A549 (cell line): ENCODE results near the gene MLC1. TPM values are rescaled to one million over a fixed set of nuclear protein-coding genes. Genes with fewer than 3 reads are reported as not detected.

Source experiments
- ATAC-seq, 2 experiments: fragments of 200-7000 bp in 1 of 2; fragments of >200 bp in 1 of 2; cut with Nextera tagmentation in 1 of 2; cut with Tn5 transposase in 1 of 2; 3 replicates each; pipeline versions ENCODE4 v1.8.0 to v1.9.1; 2018 to 2020; ENCODE audit warnings: mild to moderate bottlenecking in 1 of 2, moderate library complexity in 1 of 2
- CTCF ChIA-PET: fragments of 300-600 bp; sonication (Branson Sonifier 250); formaldehyde crosslinking; extraction: SDS; loops from one replicate; lab custom pipeline; 2021; ENCODE audit warnings: antibody characterized with exemption, inconsistent platforms; lab: Yijun Ruan, JAX
- POLR2A ChIA-PET: fragments of 350-600 bp; formaldehyde crosslinking; extraction: SDS; loops from one replicate; lab custom pipeline; 2021; ENCODE audit warnings: antibody characterized with exemption, inconsistent platforms; lab: Yijun Ruan, JAX
- DNase-seq, 2 experiments: peaks; one replicate each; pipeline versions ENCODE4 v3.0.0 to v3.0.0-alpha.2; 2011 to 2016; ENCODE audit warnings: low read depth in 1 of 2, low spot score in 1 of 2
- FAIRE-seq: peaks from 2 replicates; lab custom pipeline; 2011; peaks lifted over from hg19 to GRCh38; lab: Jason Lieb, UNC
- H3K27ac ChIP-seq, 2 experiments: fragments of >200 bp; sonication (Bioruptor Twin); formaldehyde crosslinking; 3 replicates each; pipeline ENCODE4 v1.5.1; 2016 to 2017
- H3K4me1 ChIP-seq: fragments of >200 bp; sonication (Bioruptor Twin); formaldehyde crosslinking; 3 replicates; pipeline ENCODE4 v1.6.1; 2016
- H3K4me2 ChIP-seq: fragments of >200 bp; sonication (Bioruptor Twin); formaldehyde crosslinking; 3 replicates; pipeline ENCODE4 v1.6.1; 2016
- H3K4me3 ChIP-seq: fragments of >200 bp; sonication (Bioruptor Twin); formaldehyde crosslinking; 3 replicates; pipeline ENCODE4 v1.5.1; 2016
- H3K9me3 ChIP-seq: fragments of >200 bp; sonication (Bioruptor Twin); formaldehyde crosslinking; 3 replicates; pipeline ENCODE4 v1.6.1; 2016
- BHLHE40 ChIP-seq: IDR thresholded peaks from 2 replicates; pipeline ENCODE4 v1.6.1; 2012; ENCODE audit warnings: low read depth, low read length, inconsistent platforms
- CBX2 ChIP-seq: fragments of 200-600 bp; sonication (generic); IDR thresholded peaks from 2 replicates; pipeline ENCODE4 v1.6.1; 2016; ENCODE audit warnings: low read depth, mild to moderate bottlenecking, borderline replicate concordance
- CHD2 ChIP-seq: fragments of 150-350 bp; IDR thresholded peaks from 2 replicates; pipeline ENCODE4 v1.6.1; 2014; ENCODE audit warnings: low read length; ENCODE audit not compliant: partially characterized antibody
- CHD4 ChIP-seq: fragments of 200-600 bp; sonication (generic); IDR thresholded peaks from 2 replicates; pipeline ENCODE4 v1.6.1; 2016; ENCODE audit warnings: antibody characterized with exemption, mild to moderate bottlenecking, borderline replicate concordance
- EP300 ChIP-seq, 2 experiments: fragments of >200 bp; sonication (Bioruptor Twin); formaldehyde crosslinking; IDR thresholded peaks; 2 replicates in 1 of 2; 3 replicates in 1 of 2; pipeline ENCODE4 v1.6.1; 2016 to 2017
- FOSL2 ChIP-seq, 2 experiments: fragments of 450-650 bp in 1 of 2; fragments of >200 bp in 1 of 2; sonication (Bioruptor Twin) in 1 of 2; formaldehyde crosslinking; IDR thresholded peaks; 2 replicates each; pipeline versions ENCODE4 v1.5.0 to v1.6.1; 2016 to 2020; ENCODE audit warnings: mild to moderate bottlenecking in 1 of 2, moderate library complexity in 1 of 2
- GATA3 ChIP-seq: IDR thresholded peaks from 2 replicates; pipeline ENCODE4 v1.6.1; 2012; ENCODE audit warnings: borderline replicate concordance
- HES2 ChIP-seq: fragments of >200 bp; sonication (Bioruptor Twin); formaldehyde crosslinking; IDR thresholded peaks from 2 replicates; pipeline ENCODE4 v1.6.1; 2016
- HOXA7 ChIP-seq: fragments of 250-450 bp; sonication (Bioruptor Pico); IDR thresholded peaks from 2 replicates; pipeline ENCODE4 v1.5.0; 2020; ENCODE audit warnings: mild to moderate bottlenecking, moderate library complexity
- HOXB5 ChIP-seq: fragments of 250-450 bp; sonication (Bioruptor Pico); IDR thresholded peaks from 2 replicates; pipeline ENCODE4 v1.5.0; 2020; ENCODE audit warnings: mild to moderate bottlenecking, moderate library complexity
- JUNB ChIP-seq: fragments of >200 bp; sonication (Bioruptor Twin); formaldehyde crosslinking; IDR thresholded peaks from 2 replicates; pipeline ENCODE4 v1.6.1; 2016
- KDM1A ChIP-seq: fragments of 200-600 bp; sonication (generic); IDR thresholded peaks from 2 replicates; pipeline ENCODE4 v1.6.1; 2016; ENCODE audit warnings: low read depth, mild to moderate bottlenecking
- KDM5A ChIP-seq: fragments of 200-600 bp; sonication (generic); IDR thresholded peaks from 2 replicates; pipeline ENCODE4 v1.6.1; 2016; ENCODE audit warnings: antibody characterized with exemption, mild to moderate bottlenecking
- MAFK ChIP-seq: fragments of 450-650 bp; IDR thresholded peaks from 2 replicates; pipeline ENCODE4 v1.6.1; 2014; ENCODE audit not compliant: partially characterized antibody
- PBX3 ChIP-seq: IDR thresholded peaks from 2 replicates; pipeline ENCODE4 v1.6.1; 2012
- POLR2AphosphoS2 ChIP-seq: conservative IDR thresholded peaks from 2 replicates; pipeline ENCODE4 v1.6.1; 2012; ENCODE audit warnings: low read length, improper control_type of control experiment, inconsistent platforms
- RAD21 ChIP-seq, 2 experiments: fragments of >200 bp in 1 of 2; sonication (Bioruptor Twin) in 1 of 2; formaldehyde crosslinking in 1 of 2; IDR thresholded peaks in 1 of 2; conservative IDR thresholded peaks in 1 of 2; 2 replicates in 1 of 2; 3 replicates in 1 of 2; pipeline ENCODE4 v1.6.1; 2012 to 2018; ENCODE audit warnings: inconsistent platforms in 1 of 2
- SMC3 ChIP-seq: fragments of >200 bp; sonication (Bioruptor Twin); formaldehyde crosslinking; IDR thresholded peaks from 3 replicates; pipeline ENCODE4 v1.6.1; 2018; ENCODE audit warnings: inconsistent platforms
- ZC3H11A ChIP-seq: fragments of 450-650 bp; IDR thresholded peaks from 2 replicates; pipeline ENCODE4 v1.6.1; 2014; ENCODE audit warnings: antibody characterized with exemption, mild to moderate bottlenecking
- WGBS: methylation state at CpG from one replicate; pipeline ENCODE4 v1.1.6; 2017; ENCODE audit errors: missing lambda C conversion rate; 5-methylcytosine and 5-hydroxymethylcytosine counted together
- polyA plus RNA-seq, 4 experiments: library from polyadenylated mRNA; depleted of rRNA in 3 of 4; stranded (reverse); fragments of >200 nt; fragmentation: RNase III in 1 of 4; extraction: RNeasy Plus Mini Kit Qiagen cat#74134 plus additional on column Dnase treatment in 1 of 4; gene quantifications; 2 replicates in 3 of 4; 3 replicates in 1 of 4; pipeline ENCODE4 v1.2.3, GENCODE V29; 2011 to 2017
- TF ChIP-seq, protein P1 (sequence below): fragments of 200-600 bp; sonication (generic); IDR thresholded peaks from 2 replicates; pipeline ENCODE4 v1.6.1; 2016; ENCODE audit warnings: antibody characterized with exemption, mild to moderate bottlenecking, moderate library complexity
- TF ChIP-seq, protein P2 (sequence below): fragments of 250-450 bp; sonication (Bioruptor Pico); IDR thresholded peaks from 2 replicates; pipeline ENCODE4 v1.5.0; 2021; ENCODE audit warnings: mild to moderate bottlenecking, moderate library complexity, borderline replicate concordance

MLC1 gene
- polyA plus RNA-seq, 2 of the 4 experiments (the other 2 are of a cell fraction): not detected

DNA sequence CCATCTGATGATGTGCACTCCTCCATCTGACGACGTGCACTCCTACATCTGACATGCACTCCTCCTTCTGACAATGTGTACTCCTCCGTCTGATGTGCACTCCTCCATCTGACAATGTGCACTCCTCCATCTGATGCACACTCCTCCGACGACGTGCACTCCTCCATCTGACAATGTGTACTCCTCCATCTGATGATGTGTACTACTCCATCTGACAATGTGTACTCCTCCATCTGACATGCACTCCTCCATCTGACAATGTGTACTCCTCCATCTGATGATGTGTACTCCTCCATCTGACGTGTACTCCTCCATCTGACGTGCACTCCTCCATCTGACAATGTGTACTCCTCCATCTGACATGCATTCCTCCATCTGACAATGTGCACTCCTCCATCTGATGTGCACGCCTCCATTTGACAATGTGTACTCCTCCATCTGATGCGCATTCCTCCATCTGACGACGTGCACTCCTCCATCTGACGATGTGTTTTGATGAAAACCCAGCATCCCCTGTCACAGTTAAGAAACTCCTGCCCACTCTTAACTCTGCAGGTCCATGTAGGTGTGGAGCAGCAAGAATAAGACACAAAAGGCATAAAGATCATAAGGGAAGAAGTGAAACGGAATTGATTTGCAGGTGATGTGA is 62.9 kb downstream of the MLC1 start (continued):
- no peak for TF ChIP-seq PBX3
- no peak for TF ChIP-seq HOXA7 (CRISPR knock-in tag)
- TF ChIP-seq, all 56 proteins: peak for 0

DNA sequence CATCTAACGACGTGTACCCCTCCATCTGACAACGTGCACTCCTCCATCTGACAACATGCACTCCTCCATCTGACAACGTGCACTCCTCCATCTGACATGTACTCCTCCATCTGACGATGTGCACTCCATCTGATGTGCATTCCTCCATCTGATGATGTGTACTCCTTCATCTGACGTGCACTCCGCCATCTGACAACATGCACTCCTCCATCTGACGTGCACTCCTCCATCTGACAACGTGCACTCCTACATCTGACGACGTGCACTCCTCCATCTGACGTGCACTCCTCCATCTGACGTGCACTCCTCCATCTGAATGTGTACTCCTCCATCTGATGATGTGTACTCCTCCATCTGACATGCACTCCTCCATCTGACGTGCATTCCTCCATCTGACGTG is 64.6 kb downstream of the MLC1 start:
- FAIRE-seq: no peak
- H3K4me3 ChIP-seq: no peak overlapping the region
- ChIA-PET POLR2A (no interaction called here), CTCF (no interaction called here)
- no peaks in the 10 kb centered on the region for H3K9me3 ChIP-seq
- no peak overlapping the region for H3K4me2 ChIP-seq
- no peak for DNase-seq
- H3K4me1 ChIP-seq: no peaks in the 10 kb centered on the region
- ATAC-seq: no peak
- TF ChIP-seq CHD4: no peak
- TF ChIP-seq CHD2: no peak
- no peak for TF ChIP-seq SMC3
- TF ChIP-seq POLR2AphosphoS2: no peak
- TF ChIP-seq, protein P1, sequence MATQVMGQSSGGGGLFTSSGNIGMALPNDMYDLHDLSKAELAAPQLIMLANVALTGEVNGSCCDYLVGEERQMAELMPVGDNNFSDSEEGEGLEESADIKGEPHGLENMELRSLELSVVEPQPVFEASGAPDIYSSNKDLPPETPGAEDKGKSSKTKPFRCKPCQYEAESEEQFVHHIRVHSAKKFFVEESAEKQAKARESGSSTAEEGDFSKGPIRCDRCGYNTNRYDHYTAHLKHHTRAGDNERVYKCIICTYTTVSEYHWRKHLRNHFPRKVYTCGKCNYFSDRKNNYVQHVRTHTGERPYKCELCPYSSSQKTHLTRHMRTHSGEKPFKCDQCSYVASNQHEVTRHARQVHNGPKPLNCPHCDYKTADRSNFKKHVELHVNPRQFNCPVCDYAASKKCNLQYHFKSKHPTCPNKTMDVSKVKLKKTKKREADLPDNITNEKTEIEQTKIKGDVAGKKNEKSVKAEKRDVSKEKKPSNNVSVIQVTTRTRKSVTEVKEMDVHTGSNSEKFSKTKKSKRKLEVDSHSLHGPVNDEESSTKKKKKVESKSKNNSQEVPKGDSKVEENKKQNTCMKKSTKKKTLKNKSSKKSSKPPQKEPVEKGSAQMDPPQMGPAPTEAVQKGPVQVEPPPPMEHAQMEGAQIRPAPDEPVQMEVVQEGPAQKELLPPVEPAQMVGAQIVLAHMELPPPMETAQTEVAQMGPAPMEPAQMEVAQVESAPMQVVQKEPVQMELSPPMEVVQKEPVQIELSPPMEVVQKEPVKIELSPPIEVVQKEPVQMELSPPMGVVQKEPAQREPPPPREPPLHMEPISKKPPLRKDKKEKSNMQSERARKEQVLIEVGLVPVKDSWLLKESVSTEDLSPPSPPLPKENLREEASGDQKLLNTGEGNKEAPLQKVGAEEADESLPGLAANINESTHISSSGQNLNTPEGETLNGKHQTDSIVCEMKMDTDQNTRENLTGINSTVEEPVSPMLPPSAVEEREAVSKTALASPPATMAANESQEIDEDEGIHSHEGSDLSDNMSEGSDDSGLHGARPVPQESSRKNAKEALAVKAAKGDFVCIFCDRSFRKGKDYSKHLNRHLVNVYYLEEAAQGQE: no peak
- TF ChIP-seq FOSL2 (IDR thresholded peaks at IDR 0.05): no peak
- TF ChIP-seq FOSL2 (CRISPR knock-in tag; IDR thresholded peaks at IDR 0.05): no peak
- no peak for TF ChIP-seq ZC3H11A
- no peak for TF ChIP-seq JUNB
- TF ChIP-seq HOXB5 (CRISPR knock-in tag): no peak
- TF ChIP-seq GATA3: no peak
- TF ChIP-seq, all 56 proteins: peak for 0
- WGBS: 46% methylated on average over 14 of the region's 15 CpGs
- no peak overlapping the region for H3K27ac ChIP-seq

GRCh38 chr22:50019316-50019715 is 65.9 kb downstream of the MLC1 start:
- Histone ChIP-seq H3K4me2 (no peak overlapping the region), H3K27ac (no peak overlapping the region), H3K4me3 (no peak overlapping the region), H3K9me3 (no peaks in the 10 kb centered on the region), H3K4me1 (no peaks in the 10 kb centered on the region)
- POLR2A ChIA-PET: no interaction called here
- DNase-seq: no peak
- WGBS: 28% methylated on average over 2 of the region's 3 CpGs
- no peak for TF ChIP-seq RAD21 (conservative IDR thresholded peaks at IDR 0.05 in 1 of 2, IDR thresholded peaks at IDR 0.05 in 1 of 2)
- TF ChIP-seq CHD4: no peak
- no peak for TF ChIP-seq HES2
- ATAC-seq: no peak
- CTCF ChIA-PET: interaction anchor here (2.3 kb wide), 1 partner anchor 89 kb away, joined by 12 read pairs; no protein-coding TSS in a partner anchor
- no peak for FAIRE-seq

DNA sequence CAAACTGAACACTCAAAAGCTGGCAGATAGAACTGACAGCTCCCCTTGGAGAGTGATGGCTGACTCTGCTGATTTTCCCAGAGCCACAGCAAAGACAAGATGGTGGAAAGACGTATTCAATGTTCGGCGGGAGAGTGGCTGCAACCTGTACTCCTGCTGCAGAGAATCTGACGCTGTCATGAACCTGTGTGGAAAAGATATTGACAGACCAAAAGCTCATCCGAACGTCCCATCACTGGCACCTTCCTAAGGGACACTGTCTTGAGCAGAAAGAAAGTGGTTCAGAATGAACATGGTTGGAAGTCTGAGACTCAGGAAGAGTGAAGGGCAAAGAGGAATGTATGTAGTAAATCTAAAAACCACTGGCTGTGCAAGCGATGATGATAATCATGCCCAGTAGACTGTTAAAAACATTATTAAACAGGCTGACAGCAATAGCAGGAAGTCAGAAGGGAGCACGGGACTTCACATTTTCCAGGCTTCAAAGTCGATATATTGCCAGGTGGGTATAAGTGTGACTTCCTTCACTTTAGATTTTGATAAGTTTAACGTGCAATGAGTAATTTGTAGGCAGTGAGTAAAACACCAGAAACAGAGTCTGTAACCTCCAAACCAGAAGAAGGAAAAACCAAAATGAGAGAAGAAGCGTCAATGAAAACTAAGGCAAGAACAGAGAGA is 66.5 kb downstream of the MLC1 start:
- no peak overlapping the region for H3K4me3 ChIP-seq
- TF ChIP-seq KDM1A (no peak), CBX2 (no peak), BHLHE40 (no peak), MAFK (no peak), EP300 (IDR thresholded peaks at IDR 0.05) (no peak), KDM5A (no peak), HOXA7 (CRISPR knock-in tag) (no peak)
- TF ChIP-seq, protein P2, sequence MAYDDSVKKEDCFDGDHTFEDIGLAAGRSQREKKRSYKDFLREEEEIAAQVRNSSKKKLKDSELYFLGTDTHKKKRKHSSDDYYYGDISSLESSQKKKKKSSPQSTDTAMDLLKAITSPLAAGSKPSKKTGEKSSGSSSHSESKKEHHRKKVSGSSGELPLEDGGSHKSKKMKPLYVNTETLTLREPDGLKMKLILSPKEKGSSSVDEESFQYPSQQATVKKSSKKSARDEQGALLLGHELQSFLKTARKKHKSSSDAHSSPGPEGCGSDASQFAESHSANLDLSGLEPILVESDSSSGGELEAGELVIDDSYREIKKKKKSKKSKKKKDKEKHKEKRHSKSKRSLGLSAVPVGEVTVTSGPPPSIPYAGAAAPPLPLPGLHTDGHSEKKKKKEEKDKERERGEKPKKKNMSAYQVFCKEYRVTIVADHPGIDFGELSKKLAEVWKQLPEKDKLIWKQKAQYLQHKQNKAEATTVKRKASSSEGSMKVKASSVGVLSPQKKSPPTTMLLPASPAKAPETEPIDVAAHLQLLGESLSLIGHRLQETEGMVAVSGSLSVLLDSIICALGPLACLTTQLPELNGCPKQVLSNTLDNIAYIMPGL (CRISPR knock-in tag): no peak
- 47% methylated on average over 11 of the region's 11 CpGs for WGBS
- no peaks in the 10 kb centered on the region for H3K9me3 ChIP-seq
- H3K27ac ChIP-seq: no peak overlapping the region
- no peak for DNase-seq
- ChIA-PET CTCF (interaction anchor here (1.6 to 2.3 kb wide), 2 partner anchors 11 to 89 kb away, joined by 11 to 12 read pairs; no protein-coding TSS in a partner anchor), POLR2A (no interaction called here)
- ATAC-seq: no peak
- no peaks in the 10 kb centered on the region for H3K4me1 ChIP-seq
- H3K4me2 ChIP-seq: no peak overlapping the region
- no peak for FAIRE-seq
